GM19099 (cell line): Measurements from ENCODE around the gene MCC.

ENCODE experiments used
- POLR2A ChIP-seq: IDR thresholded peaks from 3 replicates; pipeline ENCODE4 v1.6.1; 2011; ENCODE audit warnings: low read depth; ENCODE audit not compliant: insufficient read length; ENCODE audit errors: extremely low read depth

MCC gene

DNA sequence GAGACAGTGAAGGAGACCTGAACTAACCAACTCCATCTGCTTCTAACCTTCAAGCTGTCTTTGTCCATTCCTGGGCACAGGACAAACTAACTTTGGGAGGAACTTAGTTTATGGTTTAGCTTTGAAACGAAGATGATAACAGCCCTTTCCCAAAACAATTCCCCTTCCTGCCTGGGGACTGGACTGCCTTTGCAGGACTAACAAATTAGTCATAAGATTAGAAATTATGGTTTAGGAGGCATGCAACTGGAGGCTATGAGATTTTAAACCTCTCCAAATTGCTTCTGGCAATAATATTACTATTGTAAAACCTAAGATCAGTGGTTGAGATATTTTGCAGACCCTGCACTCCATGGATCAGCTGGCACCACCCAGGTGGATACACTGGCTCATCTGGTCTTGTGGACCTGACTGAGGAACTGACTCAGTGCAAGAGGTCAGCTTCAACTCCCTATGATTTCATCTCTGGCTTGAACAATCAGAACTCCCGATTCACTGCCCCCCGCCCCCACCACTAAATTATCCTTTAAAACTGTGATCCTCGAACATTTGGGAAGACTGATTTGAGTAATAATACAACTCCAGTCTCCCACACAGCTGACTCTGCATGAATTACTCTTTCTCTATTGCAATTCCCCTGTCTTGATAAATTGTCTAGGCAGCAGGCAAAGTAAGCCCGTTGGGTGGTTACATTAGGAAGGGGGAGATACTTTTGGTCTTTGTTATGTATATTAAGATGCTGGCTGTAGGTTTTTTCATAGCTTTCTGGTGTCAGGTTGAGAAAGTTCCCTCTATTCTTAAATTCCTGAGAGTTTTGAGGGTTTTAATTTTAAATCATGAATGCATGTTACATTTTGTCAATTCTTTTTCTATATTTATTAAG, 266.7 kb downstream of the MCC start:
- no peak for TF ChIP-seq POLR2A

DNA sequence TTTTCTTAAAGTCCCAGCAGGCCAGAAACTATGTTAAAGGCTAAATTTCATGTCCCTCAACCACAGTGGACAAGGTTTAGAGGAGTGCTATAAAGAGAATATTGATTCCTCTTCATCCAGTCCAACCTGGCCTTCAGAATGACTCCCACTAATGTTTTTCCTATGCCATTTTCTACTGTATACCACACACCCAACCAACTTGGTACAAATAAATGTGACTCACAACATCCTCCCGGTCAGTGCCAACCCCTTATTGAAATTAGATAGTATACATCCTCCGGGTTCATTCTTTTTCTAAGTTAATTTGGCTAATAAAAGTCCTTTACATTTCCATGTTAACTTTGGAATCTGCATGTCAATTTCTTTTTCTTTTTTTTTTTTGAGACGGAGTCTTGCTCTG, 268.6 kb downstream of the MCC start:
- no peak for TF ChIP-seq POLR2A

DNA sequence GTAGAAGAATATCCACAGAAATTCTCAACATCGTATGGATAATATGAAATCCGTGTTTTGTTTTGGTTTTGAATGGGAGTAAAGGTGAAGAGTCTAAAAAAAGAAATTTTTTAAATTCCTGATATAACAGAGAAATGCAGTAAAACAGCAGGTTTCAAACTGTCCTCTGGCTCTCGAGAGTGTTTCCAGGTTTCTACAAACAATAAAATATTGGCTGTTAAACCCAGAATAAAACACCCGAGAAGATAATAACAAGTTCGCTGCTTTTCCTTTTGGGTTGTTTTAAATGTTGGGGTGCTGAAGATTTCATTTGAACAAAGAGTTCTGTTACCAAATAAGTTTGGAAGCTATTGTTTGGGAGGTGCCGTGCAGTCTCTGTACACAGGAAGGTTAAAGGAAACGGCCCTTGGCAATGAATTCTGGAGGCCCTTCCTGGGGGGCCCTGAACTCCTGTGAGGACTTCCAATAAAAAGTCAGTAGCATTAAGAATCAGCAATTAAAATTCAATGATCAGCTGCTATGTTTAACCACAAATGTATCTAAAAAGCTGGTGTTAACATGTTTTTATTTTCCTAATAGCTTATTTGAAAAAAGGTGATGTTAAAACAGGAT, 269.2 kb downstream of the MCC start:
- no peak for TF ChIP-seq POLR2A

DNA sequence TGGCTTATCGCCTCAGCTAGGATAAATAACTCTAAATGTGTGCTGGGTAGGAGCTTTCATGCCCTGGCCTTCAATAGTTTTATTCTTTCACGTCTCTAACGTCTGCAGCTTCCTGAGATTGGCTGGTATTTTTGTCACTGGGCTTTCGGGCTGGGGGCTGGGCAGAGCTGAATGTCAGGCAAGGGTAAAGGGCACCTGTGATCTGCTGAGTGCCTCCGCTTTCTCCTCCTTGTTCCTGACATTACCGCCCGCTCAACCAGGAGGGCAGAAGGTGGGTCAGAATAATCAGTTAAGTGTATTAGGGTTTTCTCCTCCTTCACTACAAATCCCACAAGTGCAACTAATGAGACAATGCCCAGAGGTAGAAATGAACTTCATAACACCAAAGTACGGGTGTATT, 270.1 kb downstream of the MCC start:
- no peak for TF ChIP-seq POLR2A

DNA sequence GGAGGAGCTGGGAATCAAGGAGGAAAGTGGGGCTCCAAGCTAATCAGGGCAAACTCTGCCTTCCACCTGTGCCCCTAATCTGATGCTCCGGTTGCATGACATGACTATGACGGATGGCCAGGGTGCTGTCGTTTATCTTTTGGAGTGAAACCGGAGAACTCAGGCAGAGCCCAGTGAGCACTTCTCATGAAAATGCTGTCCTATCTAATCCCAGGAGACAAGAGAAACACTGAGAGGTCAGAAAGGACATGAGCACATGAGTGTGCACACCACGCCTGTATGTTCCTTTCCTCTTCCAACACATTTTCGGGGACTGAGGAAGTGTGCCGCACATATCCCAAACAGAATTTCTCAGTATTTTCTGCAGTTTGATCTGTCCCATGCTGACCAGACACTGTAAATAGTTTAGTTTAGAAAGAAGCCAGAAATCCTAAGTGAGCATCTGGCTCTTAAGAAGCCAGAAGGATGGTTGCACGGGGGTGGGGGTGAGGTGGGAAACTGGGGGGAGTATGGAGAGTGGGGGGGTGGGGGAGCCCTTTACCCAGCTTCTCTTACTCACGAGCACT, 270.6 kb downstream of the MCC start:
- no peak for TF ChIP-seq POLR2A

DNA sequence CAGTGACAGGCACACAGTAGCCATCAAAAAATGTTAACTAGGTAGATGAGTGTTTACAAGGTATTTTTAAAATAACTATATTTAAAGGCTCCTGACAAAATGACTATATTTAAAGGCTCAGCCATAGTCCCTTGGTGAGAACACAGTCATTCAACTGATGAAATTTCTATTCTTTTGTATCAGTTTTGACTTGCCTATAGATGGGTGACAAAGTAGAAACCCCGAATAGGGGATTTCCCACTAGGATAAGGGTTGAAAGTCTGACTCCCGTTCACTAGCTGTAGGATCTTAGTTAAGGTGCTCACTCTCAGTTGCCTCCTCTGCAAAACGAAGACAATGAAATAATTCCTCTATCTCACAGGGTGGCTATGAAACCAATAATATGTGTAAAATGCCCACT, 271.7 kb downstream of the MCC start:
- TF ChIP-seq POLR2A: no peak

DNA sequence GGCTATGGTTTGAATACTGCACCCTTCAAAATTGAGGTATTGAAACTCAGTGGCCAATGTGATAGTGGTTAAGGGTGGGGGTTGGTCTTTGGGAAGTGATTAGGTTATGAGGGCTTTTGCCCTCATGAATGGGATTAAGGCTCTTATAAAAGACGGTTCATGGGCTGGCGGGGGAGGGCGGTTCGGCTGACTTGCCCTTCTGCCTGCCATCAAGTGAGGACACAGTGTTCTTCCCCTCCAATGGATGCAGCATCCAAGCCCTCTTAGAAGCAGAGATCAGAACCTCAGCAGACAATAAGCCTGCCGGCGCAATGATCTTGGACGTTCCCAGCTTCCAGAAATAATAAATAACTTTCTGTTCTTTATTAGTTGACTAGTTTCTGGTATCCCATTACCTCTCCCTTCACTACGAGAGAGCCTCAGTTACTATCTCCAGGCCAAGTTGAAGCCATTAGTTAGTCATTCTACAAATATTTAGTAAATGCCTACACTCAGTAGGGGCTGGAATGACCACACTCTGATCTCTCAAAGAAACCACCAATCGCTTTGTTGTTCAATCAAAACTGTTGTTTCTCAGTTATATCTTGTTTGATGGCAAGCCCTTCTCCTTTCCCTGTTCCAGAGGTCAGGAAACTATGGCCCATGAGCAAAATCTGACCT, 272.7 kb downstream of the MCC start:
- no peak for TF ChIP-seq POLR2A

DNA sequence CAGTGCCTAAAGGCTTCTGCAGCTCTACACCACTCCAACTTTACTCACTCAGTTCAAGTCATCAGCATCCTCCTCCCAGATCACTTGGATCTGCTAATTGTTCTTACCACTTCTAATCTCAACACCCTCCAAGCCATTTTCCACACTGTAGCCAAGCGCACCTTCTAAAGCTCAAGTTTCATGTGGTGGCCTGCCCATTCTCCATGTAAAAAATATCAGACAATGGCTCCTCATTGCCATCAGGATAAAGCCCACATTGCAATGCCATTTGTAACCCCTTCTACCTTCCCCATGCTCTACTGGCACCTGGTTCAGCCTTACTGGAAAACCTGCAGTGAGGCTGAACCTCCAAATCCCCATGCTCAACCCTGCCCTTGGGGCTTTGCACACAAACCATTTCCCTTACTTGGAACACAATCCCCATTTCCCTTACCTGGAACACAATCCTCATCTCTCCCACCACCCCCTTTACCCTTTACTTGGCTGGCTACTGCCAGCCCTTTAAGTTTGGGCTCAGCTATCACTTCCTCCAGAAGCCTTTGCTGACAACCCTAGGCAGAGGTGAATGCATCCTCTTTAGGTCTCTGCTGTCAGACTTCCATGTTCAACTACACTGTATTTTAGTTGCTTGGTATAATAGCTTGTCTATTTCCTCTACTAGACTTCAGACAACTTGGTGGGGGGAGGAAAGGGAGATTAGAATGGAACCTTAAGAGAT, 273.5 kb downstream of the MCC start:
- no peak for TF ChIP-seq POLR2A

DNA sequence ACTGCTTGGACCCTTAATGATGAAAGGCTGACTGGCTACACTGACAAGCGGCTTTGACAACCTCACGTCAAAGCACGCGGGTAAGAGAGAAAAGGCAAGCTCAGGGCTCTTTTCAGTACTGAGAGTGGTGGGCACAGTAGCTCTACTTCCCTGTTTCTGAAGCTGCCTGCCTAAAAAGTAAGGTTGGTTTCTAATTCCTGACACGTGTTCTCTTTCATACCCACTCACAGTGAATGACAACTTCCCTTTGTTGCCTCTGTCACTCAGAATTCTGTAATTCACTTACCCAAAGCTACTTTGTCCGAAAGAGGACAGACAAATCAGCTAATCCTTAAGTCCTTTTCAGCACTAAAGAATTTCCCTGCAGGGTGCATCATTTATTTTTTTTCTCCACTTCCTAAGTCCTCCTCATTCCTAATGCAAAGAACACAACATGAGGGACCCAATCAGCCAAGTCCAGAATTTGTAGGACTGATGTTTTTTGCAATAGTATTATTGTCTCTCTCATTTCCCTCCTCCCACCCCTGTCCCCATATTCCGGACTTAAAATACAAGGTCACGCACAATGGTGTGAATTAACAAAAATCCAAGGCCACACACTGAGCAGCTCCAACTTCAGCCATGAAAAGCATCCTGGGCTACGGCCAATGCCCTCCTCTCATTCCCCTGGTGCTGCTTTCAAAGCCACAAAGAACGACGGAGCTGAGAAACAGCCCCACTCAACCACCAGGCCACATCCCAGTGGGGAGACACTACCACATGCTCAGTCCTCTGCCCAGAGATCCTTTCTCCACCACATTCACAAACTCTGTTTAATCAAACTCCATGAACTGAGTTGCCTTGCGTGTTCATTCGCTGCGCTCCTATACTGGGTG, 274.5 kb downstream of the MCC start:
- TF ChIP-seq POLR2A: no peak

DNA sequence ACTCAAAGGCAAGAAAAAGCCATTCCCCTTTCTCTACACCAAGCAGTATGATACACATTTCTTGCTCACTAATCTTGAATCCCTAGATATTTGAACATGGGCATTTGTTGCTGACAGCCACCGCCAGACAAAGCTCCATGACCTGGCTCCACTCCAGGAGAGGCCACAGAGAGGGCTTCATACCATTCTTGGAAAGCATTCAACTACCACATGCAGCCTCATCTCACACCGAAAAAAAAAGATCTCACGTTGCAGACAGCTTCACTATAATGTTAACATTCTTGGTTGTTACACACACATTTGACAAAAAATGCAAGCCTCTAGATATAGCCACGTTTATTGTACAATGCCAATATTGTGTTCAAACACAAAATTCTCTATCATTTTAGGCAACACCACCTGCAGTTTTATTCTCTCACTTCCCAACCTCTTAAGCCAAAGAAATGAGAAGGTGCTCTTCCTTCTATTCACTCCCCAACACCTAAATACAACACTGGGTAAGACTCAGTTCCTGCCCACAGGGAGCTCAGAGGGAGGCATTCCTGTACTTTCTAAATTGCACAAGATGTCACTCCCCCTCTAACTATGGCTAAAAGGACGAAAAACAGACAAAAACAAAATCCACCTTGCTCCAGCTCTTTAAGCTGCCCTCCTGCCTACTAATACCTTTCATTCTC, 275.9 kb downstream of the MCC start:
- no peak for TF ChIP-seq POLR2A

DNA sequence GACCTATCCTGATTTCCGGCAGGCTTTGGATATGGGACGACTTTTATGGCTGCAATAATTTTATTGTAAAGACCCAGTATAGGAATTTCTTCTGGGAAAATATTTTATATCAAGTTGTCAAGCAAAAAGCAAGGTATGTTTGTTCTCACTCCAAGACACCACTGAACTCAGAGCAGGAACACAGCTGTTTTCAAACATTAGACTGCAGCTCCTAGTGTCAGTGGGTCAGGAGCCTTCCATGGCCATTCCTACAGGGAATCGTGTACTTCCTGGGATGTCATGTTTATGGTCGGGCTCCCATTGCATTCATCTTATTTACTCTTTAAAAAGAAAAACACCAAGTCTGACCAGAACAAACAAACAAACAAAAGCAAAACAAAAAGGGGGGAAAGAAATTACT, 278.8 kb downstream of the MCC start:
- TF ChIP-seq POLR2A: no peak

DNA sequence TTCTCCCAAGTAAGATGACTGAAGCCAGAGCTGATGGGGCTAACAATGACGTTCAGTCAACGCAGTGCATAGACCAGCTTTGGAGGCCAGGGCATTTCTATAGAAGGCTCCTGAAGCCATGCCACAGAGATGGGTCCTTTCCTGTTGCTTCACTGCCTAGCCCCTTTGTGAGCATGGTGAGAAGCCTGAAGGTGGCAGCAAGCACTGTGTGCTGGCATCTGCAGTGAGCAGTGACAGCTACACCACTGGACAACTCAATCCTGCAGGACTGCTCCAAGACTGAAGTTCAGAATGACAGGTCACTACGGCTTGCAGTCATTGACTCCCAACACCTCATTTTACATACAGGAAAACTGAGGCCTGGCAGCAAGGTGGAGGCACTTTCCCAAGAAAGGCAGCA, 282.4 kb downstream of the MCC start:
- TF ChIP-seq POLR2A: no peak

DNA sequence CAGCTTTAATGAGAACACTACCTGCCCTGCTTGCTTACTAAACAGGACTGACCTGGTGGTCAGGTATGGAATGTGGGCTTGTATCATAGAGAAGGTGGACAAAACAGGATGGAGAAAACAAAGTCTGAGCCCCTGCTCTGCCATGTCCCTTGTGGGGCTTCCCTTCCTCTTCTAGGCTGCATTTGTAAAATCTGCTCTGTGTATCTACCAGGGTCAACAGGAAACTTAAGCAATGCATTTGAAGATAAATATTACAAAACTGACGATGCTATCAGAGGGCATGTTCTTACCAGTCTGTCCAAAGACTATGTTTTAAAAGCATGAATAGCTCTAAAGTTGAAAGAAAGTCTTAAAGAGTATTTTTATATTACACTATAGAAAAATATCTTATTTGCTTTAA, 282.9 kb downstream of the MCC start:
- no peak for TF ChIP-seq POLR2A
